ENCODE measurements around the gene MGAT5B. TPM values are rescaled to one million over a fixed set of nuclear protein-coding genes. Genes with fewer than 3 reads are reported as not detected.

The MGAT5B gene
- total and polyA plus RNA-seq, 9 of the 15 experiments (the other 6 are each of a cell fraction or from before 2014, with no cell fraction given): 0.09 to 0.43 (median 0.18) TPM; not detected in 4

DNA sequence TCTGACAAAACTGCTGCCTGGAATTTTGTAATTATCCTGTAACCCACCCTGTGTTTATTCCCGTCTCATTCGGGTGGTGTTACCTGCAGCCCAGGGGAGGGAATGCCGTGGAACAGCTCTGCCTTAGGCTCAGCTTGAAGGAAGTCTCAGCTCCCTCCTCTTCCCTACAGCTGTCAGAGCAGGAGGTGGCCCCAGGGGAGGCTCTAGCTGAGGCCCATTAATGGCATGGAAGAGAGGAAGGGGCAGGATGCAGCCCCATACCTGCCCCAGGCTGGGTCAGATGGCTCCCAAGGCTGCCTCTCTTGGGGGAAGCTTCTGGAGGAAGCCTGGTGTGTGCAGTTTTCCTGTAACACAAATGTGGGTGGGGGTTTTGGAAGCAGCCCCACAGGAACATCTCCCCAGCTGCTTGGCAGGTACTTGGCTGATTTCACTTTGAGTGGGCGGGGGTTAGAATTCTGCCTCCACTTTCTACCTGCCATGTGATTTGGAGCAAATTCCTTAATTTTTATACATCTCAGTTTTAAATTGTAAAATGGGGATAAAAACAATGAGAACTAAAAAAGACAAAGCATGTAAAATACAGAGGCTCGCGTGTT is 103.9 kb downstream of the MGAT5B start:
- ChIA-PET POLR2A (interaction anchor here (0.7 kb wide), 1 partner anchor 75 kb away, joined by 3 read pairs; no protein-coding TSS in a partner anchor), CTCF (ENCODE audit: low intra/inter-chr PET ratio) (no interaction called here)
- TF ChIP-seq BRD4 (IDR thresholded peaks at IDR 0.05): no peak
- no peak for TF ChIP-seq FUS (optimal IDR thresholded peaks at IDR 0.05; ENCODE audit: low read depth, low read length)
- TF ChIP-seq PTBP1 (IDR thresholded peaks at IDR 0.05; ENCODE audit: low read depth, low read length): no peak
- TF ChIP-seq ARID3A (IDR thresholded peaks at IDR 0.05; ENCODE audit: borderline replicate concordance, low read depth, low read length): no peak
- TF ChIP-seq, protein P1, sequence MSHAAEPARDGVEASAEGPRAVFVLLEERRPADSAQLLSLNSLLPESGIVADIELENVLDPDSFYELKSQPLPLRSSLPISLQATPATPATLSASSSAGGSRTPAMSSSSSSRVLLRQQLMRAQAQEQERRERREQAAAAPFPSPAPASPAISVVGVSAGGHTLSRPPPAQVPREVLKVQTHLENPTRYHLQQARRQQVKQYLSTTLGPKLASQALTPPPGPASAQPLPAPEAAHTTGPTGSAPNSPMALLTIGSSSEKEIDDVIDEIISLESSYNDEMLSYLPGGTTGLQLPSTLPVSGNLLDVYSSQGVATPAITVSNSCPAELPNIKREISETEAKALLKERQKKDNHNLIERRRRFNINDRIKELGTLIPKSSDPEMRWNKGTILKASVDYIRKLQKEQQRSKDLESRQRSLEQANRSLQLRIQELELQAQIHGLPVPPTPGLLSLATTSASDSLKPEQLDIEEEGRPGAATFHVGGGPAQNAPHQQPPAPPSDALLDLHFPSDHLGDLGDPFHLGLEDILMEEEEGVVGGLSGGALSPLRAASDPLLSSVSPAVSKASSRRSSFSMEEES (CRISPR knock-in tag; IDR thresholded peaks at IDR 0.05): no peak
- TF ChIP-seq BHLHE40 (IDR thresholded peaks at IDR 0.05; ENCODE audit: low read length): no peak
- TF ChIP-seq, protein P2, sequence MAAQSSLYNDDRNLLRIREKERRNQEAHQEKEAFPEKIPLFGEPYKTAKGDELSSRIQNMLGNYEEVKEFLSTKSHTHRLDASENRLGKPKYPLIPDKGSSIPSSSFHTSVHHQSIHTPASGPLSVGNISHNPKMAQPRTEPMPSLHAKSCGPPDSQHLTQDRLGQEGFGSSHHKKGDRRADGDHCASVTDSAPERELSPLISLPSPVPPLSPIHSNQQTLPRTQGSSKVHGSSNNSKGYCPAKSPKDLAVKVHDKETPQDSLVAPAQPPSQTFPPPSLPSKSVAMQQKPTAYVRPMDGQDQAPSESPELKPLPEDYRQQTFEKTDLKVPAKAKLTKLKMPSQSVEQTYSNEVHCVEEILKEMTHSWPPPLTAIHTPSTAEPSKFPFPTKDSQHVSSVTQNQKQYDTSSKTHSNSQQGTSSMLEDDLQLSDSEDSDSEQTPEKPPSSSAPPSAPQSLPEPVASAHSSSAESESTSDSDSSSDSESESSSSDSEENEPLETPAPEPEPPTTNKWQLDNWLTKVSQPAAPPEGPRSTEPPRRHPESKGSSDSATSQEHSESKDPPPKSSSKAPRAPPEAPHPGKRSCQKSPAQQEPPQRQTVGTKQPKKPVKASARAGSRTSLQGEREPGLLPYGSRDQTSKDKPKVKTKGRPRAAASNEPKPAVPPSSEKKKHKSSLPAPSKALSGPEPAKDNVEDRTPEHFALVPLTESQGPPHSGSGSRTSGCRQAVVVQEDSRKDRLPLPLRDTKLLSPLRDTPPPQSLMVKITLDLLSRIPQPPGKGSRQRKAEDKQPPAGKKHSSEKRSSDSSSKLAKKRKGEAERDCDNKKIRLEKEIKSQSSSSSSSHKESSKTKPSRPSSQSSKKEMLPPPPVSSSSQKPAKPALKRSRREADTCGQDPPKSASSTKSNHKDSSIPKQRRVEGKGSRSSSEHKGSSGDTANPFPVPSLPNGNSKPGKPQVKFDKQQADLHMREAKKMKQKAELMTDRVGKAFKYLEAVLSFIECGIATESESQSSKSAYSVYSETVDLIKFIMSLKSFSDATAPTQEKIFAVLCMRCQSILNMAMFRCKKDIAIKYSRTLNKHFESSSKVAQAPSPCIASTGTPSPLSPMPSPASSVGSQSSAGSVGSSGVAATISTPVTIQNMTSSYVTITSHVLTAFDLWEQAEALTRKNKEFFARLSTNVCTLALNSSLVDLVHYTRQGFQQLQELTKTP (IDR thresholded peaks at IDR 0.05; ENCODE audit: low read depth in 1 of 2, partially characterized antibody in 2 of 2): no peak
- H3K9me1 ChIP-seq (ENCODE audit: control insufficient read depth, insufficient read depth, low read length): no peaks in the 10 kb centered on the region
- no peak overlapping the region for H3K27ac ChIP-seq (ENCODE audit: extremely low read depth, low read depth, low read length)
- H3K9me3 ChIP-seq (replicated peaks; ENCODE audit: control insufficient read depth, insufficient read depth, low read depth, low read length): no peaks in the 10 kb centered on the region
- intact Hi-C loops (cut with micrococcal nuclease): no loop called here
- H3K4me3 ChIP-seq: no peak overlapping the region
- H3K79me2 ChIP-seq (ENCODE audit: control insufficient read depth, insufficient read depth, low read length): no peaks in the 10 kb centered on the region
- ATAC-seq (no peak), DNase-seq (ENCODE audit: extremely low read depth in 1 of 4, low spot score in 3 of 4) (no peak), FAIRE-seq (no peak)
- H3K9ac ChIP-seq (ENCODE audit: insufficient read depth in 1 of 2, low read depth in 2 of 2, low read length in 2 of 2): no peak overlapping the region
- in situ Hi-C loops (cut with MboI): no loop called here
- H3K27me3 ChIP-seq (ENCODE audit: control insufficient read depth in 2 of 2, insufficient read depth in 2 of 2, low read length in 2 of 2): peaks cover 40 to 66% of the 10 kb centered on the region in 2 experiments
- no peak overlapping the region for H3K4me2 ChIP-seq (ENCODE audit: insufficient read depth, low read length)
- peaks cover 0 to 9% of the 10 kb centered on the region in 2 experiments; a peak in 1 of 5 replicates for H3K4me1 ChIP-seq (replicated peaks in 1 of 2; ENCODE audit: control insufficient read depth in 2 of 2, insufficient read depth in 2 of 2, low read length in 2 of 2)
- no peak overlapping the region for H2AFZ ChIP-seq (ENCODE audit: low read depth, low read length)
- WGBS (ENCODE audit: insufficient coverage, low coverage, missing lambda C conversion rate): 2% methylated on average over 6 of the region's 6 CpGs
- H3K36me3 ChIP-seq (ENCODE audit: control insufficient read depth, insufficient read depth, low read length): no peaks in the 10 kb centered on the region
- no TSS peak for BruUV-seq (replicated peaks)
- no peaks in the 10 kb centered on the region; the same call in 1 of the 2 replicates for H4K20me1 ChIP-seq (replicated peaks; ENCODE audit: control insufficient read depth, insufficient read depth, low read length)
